NOMO-1 treated with DMSO at 0.1 percent for 48 hours (cell line): ENCODE measurements around the gene NHLH2.

Experiments used
- DNase-seq: peaks from one replicate; lab custom pipeline; 2025; ENCODE audit not compliant: unreplicated experiment; lab: John Stamatoyannopoulos, UW

The NHLH2 gene

DNA sequence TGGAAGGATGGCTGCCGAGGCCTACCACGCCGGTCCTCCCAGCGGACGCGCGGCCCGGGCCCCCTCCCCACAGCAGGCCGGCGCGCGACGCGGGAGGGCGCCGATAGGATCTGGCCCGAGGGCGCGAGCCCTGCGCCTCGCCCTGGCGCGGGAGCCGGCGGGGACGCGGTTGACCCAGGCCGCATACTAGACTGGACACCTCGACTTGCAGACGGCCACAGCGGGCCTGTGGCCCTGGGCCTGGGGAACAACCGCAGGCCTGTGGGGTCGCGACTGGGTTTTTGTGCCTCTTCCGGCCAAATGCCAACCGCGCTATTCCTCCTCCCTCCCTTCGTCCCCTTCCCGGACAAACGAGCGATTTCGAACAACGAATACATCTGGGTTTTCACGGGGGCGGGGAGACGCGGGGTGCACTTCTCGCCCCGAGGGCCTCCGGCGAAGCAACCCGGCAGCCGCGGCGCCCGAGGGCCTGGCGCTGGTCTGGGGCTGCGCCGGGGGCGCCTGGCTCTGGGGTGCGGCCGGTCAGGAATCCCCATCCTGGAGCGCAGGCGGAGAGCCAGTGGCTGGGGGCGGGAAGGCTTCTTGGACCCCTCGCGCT, 2.4 kb downstream of the NHLH2 start:
- no peak for DNase-seq

DNA sequence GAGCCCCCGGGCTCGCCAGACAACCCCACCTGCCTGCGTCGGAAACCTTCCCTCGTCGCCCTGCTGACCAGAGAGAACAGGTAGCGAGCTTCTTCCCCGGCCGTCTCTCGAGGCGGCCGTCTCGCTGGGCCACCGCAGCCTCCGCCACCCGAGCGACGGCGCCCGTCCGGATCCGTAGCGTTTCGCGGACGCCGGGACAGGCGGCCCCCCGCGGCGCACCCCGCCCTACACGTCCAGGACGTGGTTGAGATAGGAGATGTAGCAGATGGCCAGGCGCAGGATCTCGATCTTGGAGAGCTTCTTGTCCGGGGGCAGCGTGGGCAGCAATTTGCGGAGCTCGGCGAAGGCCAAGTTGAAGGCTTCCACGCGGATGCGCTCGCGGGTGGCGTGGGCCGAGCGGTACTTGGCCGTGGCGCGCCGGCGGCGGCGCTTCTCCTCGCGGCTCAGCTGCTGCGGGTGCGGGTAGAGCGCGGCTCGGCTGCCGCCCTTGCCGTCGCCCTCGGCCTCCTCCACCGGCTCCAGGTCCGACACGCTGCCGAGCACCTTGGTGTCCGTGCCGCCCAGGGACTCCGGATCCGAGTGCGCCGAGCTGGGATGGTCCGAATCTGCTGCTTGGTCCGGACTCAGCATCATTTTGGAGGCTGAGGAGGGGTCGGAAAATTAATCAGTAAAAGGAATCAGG, 3.0 kb downstream of the NHLH2 start:
- no peak for DNase-seq

DNA sequence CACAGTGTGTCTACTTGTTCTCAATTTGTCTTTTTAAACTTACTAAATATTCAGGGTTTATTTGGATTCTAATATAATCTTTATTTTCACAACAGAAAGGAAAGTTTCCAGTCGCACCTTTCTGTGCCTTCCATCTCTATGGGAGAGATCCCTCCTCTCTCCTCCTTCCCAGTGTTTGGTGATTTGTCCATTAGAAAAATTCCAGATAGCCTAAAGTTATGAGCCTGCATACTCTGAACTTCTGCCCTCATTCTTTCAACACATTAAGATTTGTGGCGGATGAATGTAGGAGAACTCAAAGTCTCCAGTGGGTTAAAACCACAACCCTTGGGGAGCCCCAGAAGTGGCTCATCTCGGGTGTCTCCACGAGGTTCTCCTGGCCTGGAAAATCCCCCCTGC, 3.6 kb downstream of the NHLH2 start:
- DNase-seq: no peak

DNA sequence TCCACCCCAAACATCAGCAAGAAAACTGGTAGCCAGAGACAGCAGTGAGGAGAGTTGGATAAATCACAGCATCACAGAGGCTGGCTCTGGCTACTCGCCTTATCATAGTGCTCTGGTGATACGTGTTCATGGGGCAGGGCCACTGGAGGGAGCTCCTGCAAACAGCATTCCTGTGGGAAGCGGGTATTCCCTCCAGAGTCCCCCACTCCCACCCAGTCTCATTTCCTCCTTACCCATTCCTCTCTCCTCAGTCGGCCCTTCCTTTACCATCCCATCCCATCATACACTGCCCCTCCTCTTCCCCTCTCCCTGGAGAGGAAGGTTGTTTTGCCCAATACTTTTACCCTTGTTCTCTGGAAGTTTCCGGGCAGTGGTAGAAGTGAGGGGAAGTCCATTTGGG, 7.1 kb downstream of the NHLH2 start:
- no peak for DNase-seq

DNA sequence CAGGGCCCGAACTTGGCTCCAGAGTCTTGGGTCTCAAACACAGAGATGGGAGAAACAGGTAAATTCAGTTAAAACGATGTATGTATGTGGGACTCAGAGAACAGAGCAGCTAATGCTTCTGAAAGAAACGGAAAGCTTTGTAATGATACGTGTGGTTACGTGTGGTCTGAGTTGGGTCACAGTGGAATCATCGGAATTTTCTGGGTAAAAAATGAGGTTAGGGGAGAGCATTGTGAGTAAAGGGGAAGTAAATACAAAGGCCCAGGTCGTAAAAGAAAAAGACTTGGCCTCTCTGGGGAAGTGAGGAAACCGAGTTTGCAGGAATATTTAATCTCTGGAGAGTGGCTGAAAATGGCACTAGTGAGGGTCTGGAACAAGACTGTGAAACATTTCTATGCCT, 8.3 kb downstream of the NHLH2 start:
- peak; percentile 79 for DNase-seq

DNA sequence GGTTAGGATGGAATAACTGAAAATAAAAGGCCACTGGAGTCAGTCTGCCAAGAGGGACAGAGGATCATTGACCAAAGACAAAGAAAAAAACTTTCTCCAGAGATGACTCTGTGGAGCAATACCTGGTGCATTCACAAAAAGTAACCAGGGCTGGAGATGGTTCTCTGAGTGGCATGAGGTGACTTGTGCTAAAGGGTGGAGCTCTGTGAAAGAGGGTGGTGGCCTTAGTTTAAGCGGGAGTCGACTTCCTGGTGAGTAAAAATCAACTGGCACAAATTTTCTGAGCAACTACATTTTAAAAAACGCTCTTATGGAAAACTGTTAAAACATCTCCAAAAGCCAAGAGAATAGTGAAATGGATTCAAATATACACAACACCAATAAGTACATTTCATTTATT, 10.0 kb downstream of the NHLH2 start:
- no peak for DNase-seq

DNA sequence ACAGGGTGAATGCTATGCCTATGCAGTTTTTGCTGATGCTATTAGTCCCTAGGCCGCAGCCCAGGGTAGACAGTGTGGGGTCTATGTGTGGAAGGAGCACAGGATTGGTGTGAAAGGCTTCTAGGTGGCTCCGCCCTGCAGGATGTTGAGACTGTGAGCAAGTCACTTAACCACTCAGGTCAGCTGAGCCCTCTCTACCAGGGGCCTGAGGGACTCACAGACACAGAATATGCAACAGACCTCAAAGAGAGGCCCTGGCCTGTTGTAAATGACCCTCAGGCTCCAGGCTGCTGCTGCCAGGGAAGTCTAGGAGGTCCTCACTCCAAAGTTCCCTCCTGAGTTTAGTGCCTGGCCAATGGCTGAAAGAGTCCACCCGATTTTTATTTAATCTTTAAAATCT, 11.0 kb downstream of the NHLH2 start:
- DNase-seq: no peak

DNA sequence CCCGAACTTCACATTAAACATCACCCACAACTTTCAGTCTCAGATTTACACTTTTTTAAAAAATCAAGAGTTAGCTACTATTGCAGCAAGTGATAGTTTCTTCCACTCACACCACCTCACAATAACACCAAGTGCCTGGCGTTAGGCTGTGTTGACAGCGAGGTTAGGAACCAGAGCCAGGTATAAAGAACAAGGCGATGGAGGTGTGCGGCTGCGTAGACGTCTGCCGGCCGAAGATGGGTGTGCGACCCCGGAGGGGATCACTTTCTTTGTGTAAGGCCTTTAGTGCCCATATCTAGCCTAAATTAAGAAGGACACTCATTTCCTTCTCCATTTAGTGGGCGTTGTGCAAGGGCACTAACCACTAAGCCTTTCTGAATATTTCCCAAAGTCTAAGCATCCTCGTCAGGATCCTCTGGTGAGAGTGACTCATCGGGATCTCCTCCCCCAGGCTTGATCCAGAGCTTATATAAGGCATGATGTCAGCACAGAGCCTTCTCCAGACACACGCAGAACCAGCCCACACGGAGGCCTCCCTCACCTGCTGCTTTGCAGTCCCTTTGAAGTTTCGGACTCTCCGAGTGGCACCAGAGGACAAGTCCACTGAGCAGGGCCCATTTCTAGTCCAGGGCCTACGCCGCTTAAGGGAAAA, 11.8 kb downstream of the NHLH2 start:
- peak; percentile 42 for DNase-seq

DNA sequence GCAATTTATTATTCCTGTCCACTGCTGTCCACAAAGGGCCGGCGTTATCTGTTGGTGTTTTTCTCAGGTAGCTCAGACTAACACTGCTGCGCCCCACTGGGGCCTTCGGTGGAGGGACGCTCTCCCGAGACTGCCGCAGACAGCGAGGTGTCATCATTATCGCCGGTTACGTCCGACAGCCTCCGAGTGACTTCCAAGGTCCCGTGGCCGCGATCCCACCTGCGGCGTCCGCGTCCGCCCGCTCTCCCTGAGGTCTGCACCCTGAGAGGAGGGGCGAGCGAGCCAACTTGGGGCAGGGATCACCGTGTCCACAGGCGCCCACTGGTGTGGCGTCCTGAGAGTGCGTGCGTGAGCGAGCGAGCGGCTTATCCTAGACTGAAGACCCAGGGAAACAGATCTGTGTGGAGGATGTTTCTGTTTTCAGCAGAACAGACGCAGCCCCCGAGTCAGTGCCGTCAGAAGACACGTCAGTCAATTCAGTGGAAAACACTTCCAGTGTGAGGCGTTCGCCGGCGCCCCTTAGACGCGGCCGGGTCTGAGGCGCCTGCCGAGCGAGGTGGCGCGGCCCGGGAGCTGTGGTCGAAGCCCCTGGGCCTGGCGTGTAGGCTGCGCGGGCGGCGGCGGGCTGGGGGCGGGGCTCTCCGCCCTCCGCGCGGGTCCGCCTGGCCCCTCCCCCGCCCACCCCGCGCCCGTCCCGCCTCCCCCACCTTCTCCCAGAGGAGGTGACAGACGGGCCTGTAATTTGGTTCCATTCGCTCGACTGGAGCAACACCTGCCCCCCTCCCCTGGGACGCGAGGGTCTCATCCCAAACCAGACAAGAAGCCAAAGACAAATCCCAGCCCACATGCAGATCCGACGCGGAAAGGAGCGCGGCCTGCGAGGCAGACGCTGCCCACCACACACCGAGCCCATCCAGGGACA, 12.6 kb downstream of the NHLH2 start:
- DNase-seq: no peak

DNA sequence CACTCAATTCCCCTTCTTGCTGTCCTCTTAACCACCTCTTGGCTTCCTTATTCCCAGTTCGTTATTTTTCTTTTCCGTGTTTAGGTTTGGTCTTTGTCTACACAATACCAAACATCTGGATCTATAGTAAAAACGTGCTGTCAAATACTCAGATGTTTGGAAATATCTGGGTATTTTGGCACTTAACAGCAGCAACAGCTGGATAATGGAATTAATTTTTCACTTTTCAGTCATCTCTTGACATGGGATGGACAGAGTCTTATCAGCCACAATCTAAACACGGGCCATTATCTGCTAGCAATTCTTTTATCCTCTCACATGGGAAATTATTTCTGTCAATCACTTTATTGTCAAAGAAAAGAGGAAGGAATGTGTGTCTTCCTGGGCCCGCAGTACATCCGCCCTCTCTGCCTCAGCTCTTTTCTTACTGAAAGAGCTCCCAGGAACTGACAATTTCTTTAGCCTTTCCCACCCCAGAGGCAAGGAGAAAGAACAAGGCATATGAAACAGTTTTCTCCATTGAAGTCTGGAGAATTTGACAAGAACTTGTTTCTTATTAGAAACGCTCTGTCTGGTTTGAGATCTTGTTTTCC, 13.4 kb downstream of the NHLH2 start:
- DNase-seq: no peak

DNA sequence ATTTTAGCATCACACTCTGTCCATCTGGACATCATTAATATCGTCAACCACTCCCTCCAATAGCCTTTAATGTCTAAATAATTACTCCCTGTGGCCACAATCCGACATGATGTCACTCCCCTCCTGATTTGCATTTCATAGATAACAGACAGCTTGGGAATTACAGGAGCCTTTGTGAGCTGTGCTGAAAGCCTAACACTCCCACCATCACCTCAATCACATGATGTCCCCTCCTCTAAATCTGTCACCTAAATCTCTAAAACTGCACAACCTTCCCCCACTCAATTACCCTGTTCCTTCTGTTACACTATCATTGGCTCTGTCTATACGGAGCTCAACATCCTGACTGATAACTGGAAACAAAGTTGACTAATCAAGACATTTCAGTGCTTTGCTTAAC, 14.3 kb downstream of the NHLH2 start:
- no peak for DNase-seq

DNA sequence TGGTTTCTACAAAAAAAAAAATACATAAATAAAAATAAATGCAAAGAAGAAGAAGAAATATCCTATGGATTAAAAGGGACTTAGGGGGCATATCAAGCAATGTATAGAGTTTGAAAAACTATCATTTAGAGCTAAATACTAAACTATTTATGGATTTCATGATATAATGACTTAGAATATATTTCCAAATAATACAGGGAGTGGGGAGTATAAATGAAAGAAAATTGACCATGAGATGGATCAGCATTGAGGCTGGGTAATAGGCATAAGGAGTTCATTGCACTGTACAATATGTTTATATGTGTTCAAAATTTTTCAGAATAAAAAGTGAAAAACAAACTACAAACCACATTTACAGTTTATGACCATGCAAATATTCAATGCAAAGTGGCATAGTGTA, 18.8 kb downstream of the NHLH2 start:
- no peak for DNase-seq

DNA sequence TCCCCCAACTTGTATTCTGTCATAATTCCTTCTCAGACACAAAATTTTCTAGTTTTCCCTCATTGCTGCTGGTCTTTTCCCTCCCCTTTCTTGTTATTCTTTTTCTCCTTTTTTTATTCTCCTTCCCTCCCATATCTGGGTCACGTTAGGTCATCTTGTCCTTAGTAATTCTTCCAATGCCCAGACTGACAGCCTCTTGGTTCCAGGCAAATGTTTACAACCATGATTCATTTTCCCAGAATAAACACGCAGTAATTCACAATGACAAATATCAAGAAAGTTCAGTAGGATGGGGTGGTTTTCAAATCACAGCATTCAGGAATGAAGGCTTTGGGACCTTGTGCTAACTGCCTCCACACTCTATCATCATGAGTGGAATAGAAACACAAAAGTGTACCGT, 25.2 kb downstream of the NHLH2 start:
- DNase-seq: no peak

DNA sequence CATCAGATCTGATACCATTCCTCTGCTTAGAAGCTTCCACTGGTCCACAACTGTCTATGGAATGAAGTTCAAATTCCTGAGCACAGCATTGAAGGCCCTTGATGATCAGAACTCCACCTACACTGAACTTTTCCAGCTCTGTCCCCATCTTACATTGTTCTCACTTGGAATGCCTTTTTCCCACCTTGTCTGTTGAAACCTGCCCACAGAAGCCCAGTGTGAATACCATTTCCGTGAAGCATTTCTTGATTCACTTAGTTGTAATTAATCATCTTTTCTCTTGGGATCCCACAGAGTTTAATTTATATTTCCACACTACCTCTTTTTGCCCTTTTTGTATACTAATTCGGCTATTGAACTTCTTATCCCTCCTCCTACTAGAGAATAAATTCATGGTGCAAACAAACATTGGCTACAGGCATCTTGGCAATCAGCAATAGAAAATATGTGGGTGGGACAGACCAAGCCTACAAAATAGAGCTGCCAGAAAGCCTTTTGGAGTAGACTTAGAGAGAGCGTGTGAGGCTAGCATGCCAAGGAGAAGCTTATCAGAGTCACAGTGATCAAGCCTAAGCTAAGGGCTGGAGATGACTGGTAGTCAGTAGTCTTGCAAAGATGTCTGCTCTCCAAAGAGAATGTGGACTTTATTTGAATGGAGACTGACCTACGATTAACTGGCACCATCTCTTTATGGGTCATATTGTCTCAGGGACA, 26.1 kb downstream of the NHLH2 start:
- DNase-seq: no peak

DNA sequence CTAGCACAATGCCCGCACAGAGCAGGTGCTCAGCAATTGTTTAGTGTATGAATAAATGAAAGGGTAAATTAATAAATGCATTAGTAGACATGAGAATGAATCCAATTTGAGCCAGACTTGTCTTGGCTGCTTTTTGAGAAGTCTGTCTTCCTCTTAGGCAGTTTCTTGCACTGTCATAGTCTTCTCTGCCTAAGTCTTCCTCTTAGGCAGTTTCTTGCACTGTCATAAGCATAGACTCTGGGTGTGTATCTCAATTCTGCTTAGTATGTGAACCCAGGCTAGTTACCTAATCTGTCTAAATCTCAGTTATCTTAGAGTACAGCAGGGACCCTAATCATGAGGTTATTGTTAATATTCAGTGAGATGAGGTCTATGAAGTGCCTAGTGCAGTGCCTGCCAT, 27.2 kb downstream of the NHLH2 start:
- DNase-seq: peak; percentile 76

DNA sequence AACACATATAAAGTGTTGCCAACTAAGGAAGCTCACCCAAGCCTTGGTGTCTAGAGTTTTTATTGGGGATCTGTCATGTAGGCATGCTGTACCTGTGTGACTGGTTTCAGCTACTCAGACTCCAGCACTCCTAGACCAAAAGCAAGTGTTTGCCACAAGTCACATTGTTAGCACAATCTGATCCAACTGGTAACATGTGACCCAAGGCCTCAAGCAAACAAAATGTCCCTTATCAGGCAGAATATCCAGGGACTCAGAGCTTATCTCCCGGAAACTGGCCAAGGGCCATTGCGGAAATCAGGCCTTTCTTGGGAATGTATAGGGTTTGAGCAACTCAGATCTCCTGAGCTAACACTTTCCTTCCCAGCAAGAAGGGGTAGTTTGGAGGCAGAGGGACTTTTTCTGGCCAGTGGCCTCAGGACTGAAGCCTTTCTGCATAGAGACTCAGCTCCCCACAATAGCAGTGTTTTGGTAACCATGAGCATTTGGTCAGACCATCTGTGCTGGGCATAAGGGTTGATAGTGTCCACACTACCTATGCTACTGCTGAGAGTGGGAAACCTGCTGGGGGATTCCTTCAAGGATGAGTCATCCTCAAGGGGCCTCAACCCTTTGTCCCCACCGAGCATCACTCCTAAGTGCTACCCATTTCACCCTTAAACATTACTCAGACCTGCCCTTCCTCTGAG, 29.6 kb downstream of the NHLH2 start:
- no peak for DNase-seq

DNA sequence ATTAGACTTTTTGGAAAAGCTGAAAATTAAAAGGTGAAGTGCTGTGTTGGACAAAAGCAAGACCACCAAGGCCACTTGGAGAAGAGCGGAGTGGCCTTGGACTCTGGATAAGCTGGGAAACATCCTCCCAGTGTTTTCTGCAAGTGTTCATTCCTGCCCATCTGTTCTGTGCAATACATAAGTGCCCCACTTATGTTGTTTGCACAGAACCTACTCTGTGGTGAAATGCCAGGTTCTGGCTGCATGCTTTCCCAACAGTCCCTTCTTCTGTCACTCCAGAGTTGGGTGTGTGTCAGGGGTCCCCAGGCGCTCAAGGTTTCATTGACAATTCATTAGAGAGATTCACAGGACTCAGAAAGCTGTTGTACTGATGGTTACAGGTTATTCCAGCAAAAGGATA, 30.3 kb downstream of the NHLH2 start:
- no peak for DNase-seq

DNA sequence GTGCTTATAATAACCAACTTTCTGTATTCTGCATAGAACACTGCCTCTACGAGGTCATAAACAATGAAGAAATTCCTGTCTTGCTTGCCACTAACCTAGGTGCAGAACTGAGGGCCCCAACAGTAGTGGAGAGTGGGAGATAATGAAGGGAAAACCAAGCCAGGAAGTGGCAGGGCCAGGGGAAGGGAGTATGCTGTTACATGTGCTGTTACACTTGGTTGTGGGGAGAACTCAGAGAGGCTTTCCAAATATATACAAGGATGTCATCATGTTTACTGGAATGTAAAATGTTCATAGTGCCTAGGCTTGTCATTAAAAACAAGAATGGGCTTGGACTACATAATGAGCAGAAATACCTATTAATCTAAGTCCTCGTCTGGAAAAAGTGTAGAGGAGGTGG, 31.1 kb downstream of the NHLH2 start:
- DNase-seq: no peak

DNA sequence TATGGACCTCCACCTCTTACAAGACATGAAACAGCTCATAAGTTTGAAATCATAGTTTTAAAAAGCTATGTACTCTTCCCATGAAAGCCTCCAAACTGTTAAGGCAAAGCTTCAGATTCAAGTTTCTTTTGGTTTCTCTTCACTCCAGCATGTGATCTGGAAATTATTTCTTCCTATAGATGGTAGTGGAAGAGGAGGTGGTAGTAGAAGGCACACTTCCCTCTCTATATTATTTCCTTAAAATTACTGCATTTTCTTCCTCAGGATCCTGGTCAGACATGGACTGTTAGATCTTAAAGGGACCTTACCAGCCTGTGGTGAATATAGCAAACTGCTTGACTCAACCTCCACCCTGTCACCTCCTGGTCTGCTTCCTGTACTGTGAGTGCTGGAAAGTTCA, 31.9 kb downstream of the NHLH2 start:
- no peak for DNase-seq

DNA sequence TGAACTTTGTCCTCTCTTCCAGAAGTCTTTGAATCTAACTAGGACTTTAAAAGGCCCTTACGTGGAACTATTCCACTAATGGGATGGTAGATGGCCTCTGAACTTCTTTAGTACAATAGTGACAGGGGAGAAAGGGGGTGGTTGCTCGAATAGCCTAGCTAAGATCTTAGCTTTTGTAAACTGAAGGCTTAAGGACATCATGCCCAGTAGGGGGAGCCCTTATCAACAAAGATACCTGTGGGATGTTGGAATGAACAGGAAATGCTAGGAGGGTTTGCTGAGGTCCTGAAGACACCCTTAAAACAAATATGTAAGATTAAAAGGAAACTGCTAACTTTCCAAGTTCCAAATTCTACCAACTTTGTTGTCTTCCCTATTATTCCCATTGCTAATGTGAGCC, 33.2 kb downstream of the NHLH2 start:
- peak; percentile 76 for DNase-seq
